Activated T-helper 1 cell treated with anti-CD3 and anti-CD28 coated beads, Interleukin-12 subunit alpha, Interleukin-12 subunit beta, Interleukin-2, Interleukin-4 antibody, amounts not matched to agents 30 ng/mL and 10 ng/mL and 1 ng/mL, durations not matched to agents 14 hours and 24 hours and 36 hours (primary cell): ENCODE results near the gene KLHL2. TPM values are rescaled to one million over a fixed set of nuclear protein-coding genes. Genes with fewer than 3 reads are reported as not detected.
"Not testable (repeated sequence)": the region's sequence is repeated elsewhere in the genome, so short reads cannot be mapped to it uniquely, and the experiment has no call there.

Source experiments
- DNase-seq: peaks from one replicate; pipeline ENCODE4 v3.0.0; 2021; ENCODE audit warnings: low spot score
- H3K27ac Mint-ChIP-seq: one replicate; pipeline ENCODE4 v1.8.0; 2021; ENCODE audit warnings: mild to moderate bottlenecking, mixed read lengths
- H3K27me3 Mint-ChIP-seq: one replicate; pipeline ENCODE4 v1.8.0; 2022; ENCODE audit warnings: mild to moderate bottlenecking, moderate library complexity, mixed read lengths; ENCODE audit not compliant: insufficient read depth
- H3K36me3 Mint-ChIP-seq: one replicate; pipeline ENCODE4 v1.8.0; 2021; ENCODE audit warnings: low read depth, mixed read lengths
- H3K4me1 Mint-ChIP-seq: one replicate; pipeline ENCODE4 v1.8.0; 2021; ENCODE audit warnings: low read depth, mixed read lengths
- H3K4me3 Mint-ChIP-seq: one replicate; pipeline ENCODE4 v1.8.0; 2021; ENCODE audit warnings: mild to moderate bottlenecking, moderate library complexity, mixed read lengths
- H3K9me3 Mint-ChIP-seq: one replicate; pipeline ENCODE4 v1.8.0; 2021; ENCODE audit warnings: mixed read lengths
- intact Hi-C: fragments of 100-400 bp; cut with micrococcal nuclease; formaldehyde crosslinking; loops from one replicate; pipeline ENCODE4 v1.15.1; 2024
- total RNA-seq: library from RNA; stranded (reverse); gene quantifications from 2 replicates; pipeline ENCODE4 v1.2.3, GENCODE V29; 2022

Gene KLHL2
- total RNA-seq, 1 donor from 2014 or later: 40.6 TPM

GRCh38 chr4:165330666-165331065 is 123.3 kb downstream of the KLHL2 start:
- Mint-ChIP-seq H3K9me3 (peaks cover 2% of the 10 kb centered on the region), H3K27ac (peak overlapping the region; percentile 93), H3K4me3 (peak overlapping the region; percentile 68), H3K36me3 (peaks cover 32% of the 10 kb centered on the region), H3K4me1 (peaks cover 52% of the 10 kb centered on the region), H3K27me3 (no peaks in the 10 kb centered on the region)
- DNase-seq: no peak
- intact Hi-C loops: loop anchor here (1.0 to 10.0 kb wide), 3 partner anchors 132 to 1836 kb away; partner anchors contain the start of genes TMA16 and TMEM192

GRCh38 chr4:165331359-165331758 is 124.0 kb downstream of the KLHL2 start:
- H3K9me3 Mint-ChIP-seq: no peaks in the 10 kb centered on the region
- H3K4me3 Mint-ChIP-seq: peak overlapping the region; percentile 68
- no peaks in the 10 kb centered on the region for H3K27me3 Mint-ChIP-seq
- intact Hi-C loops: loop anchor here (1.0 to 10.0 kb wide), 3 partner anchors 131 to 1837 kb away; partner anchors contain the start of genes TMA16 and TMEM192
- peak overlapping the region; percentile 93 for H3K27ac Mint-ChIP-seq
- H3K36me3 Mint-ChIP-seq: peaks cover 33% of the 10 kb centered on the region
- no peak for DNase-seq
- peaks cover 48% of the 10 kb centered on the region for H3K4me1 Mint-ChIP-seq

- Mint-ChIP-seq H3K27ac (peak overlapping the region; percentile 74), H3K36me3 (peaks cover 36% of the 10 kb centered on the region)
- intact Hi-C loops: loop anchor here (1.0 to 10.0 kb wide), 3 partner anchors 130 to 1837 kb away; partner anchors contain the start of genes TMA16 and TMEM192
Observed at GRCh38 chr4:165331823-165332222, 124.5 kb downstream of the KLHL2 start.

GRCh38 chr4:165332502-165332901 is 125.1 kb downstream of the KLHL2 start:
- no peaks in the 10 kb centered on the region for H3K9me3 Mint-ChIP-seq
- intact Hi-C loops: loop anchor here (5.0 to 10.0 kb wide), 2 partner anchors 130 to 1838 kb away; partner anchors contain the start of gene TMA16
- H3K36me3 Mint-ChIP-seq: peaks cover 41% of the 10 kb centered on the region
- peak overlapping the region; percentile 68 for H3K4me3 Mint-ChIP-seq
- peak overlapping the region; percentile 74 for H3K27ac Mint-ChIP-seq
- DNase-seq: no peak
- H3K27me3 Mint-ChIP-seq: no peaks in the 10 kb centered on the region
- peaks cover 56% of the 10 kb centered on the region for H3K4me1 Mint-ChIP-seq

More at GRCh38 chr4:165331823-165332222, 124.5 kb downstream of the KLHL2 start:
- peaks cover 50% of the 10 kb centered on the region for H3K4me1 Mint-ChIP-seq
- DNase-seq: no peak
- no peaks in the 10 kb centered on the region for H3K9me3 Mint-ChIP-seq
- H3K27me3 Mint-ChIP-seq: no peaks in the 10 kb centered on the region
- peak overlapping the region; percentile 68 for H3K4me3 Mint-ChIP-seq

- Mint-ChIP-seq H3K9me3 (no peaks in the 10 kb centered on the region), H3K27ac (peak overlapping the region; percentile 11), H3K4me3 (no peak overlapping the region), H3K27me3 (no peaks in the 10 kb centered on the region), H3K4me1 (peaks cover 57% of the 10 kb centered on the region), H3K36me3 (peaks cover 51% of the 10 kb centered on the region)
- DNase-seq: no peak
- intact Hi-C loops: loop anchor here (10.0 kb wide), 1 partner anchor 1840 kb away; the partner anchor contains the start of gene TMA16
Observed at GRCh38 chr4:165335163-165335703, 127.9 kb downstream of the KLHL2 start.

GRCh38 chr4:165336743-165337142 is 129.4 kb downstream of the KLHL2 start:
- no peak for DNase-seq
- Mint-ChIP-seq H3K4me3 (no peak overlapping the region), H3K27me3 (no peaks in the 10 kb centered on the region), H3K4me1 (peaks cover 41% of the 10 kb centered on the region), H3K27ac (peak overlapping the region; percentile 14), H3K9me3 (no peaks in the 10 kb centered on the region), H3K36me3 (peaks cover 43% of the 10 kb centered on the region)
- intact Hi-C loops: loop anchor here (10.0 kb wide), 1 partner anchor 1842 kb away; the partner anchor contains the start of gene TMA16

- DNase-seq, H3K27me3 Mint-ChIP-seq, intact Hi-C loops, H3K9me3 Mint-ChIP-seq, H3K4me3 Mint-ChIP-seq, H3K27ac Mint-ChIP-seq: not testable (repeated sequence)
- Mint-ChIP-seq H3K36me3 (peaks cover 25% of the 10 kb centered on the region), H3K4me1 (peaks cover 12% of the 10 kb centered on the region)
Observed at GRCh38 chr4:165342340-165342739, 135.0 kb downstream of the KLHL2 start.

GRCh38 chr4:165343353-165344191 is 136.2 kb downstream of the KLHL2 start:
- Mint-ChIP-seq H3K36me3 (peaks cover 21% of the 10 kb centered on the region), H3K4me1 (peaks cover 9% of the 10 kb centered on the region), H3K4me3 (no peak overlapping the region), H3K27ac (no peak overlapping the region), H3K27me3 (peaks cover 3% of the 10 kb centered on the region), H3K9me3 (no peaks in the 10 kb centered on the region)
- intact Hi-C loops: loop anchor here (1.0 kb wide), 1 partner anchor 212 kb away; no protein-coding TSS in a partner anchor
- DNase-seq: no peak

GRCh38 chr4:165345666-165346417 is 138.5 kb downstream of the KLHL2 start:
- H3K36me3 Mint-ChIP-seq: peaks cover 13% of the 10 kb centered on the region
- no peak for DNase-seq
- no peaks in the 10 kb centered on the region for H3K9me3 Mint-ChIP-seq
- intact Hi-C loops: no loop called here
- H3K27ac Mint-ChIP-seq: no peak overlapping the region
- H3K4me1 Mint-ChIP-seq: peaks cover 9% of the 10 kb centered on the region
- no peak overlapping the region for H3K4me3 Mint-ChIP-seq
- peaks cover 7% of the 10 kb centered on the region for H3K27me3 Mint-ChIP-seq

- Mint-ChIP-seq H3K27ac (no peak overlapping the region), H3K4me3 (no peak overlapping the region), H3K9me3 (no peaks in the 10 kb centered on the region), H3K4me1 (peaks cover 9% of the 10 kb centered on the region), H3K27me3 (peaks cover 7% of the 10 kb centered on the region), H3K36me3 (peaks cover 10% of the 10 kb centered on the region)
- intact Hi-C loops: no loop called here
- DNase-seq: no peak
Observed at GRCh38 chr4:165347647-165348569, 140.5 kb downstream of the KLHL2 start.

GRCh38 chr4:165351359-165352130 is 144.2 kb downstream of the KLHL2 start:
- H3K9me3 Mint-ChIP-seq: no peaks in the 10 kb centered on the region
- DNase-seq: no peak
- intact Hi-C loops: no loop called here
- H3K4me1 Mint-ChIP-seq: no peaks in the 10 kb centered on the region
- H3K4me3 Mint-ChIP-seq: no peak overlapping the region
- no peaks in the 10 kb centered on the region for H3K36me3 Mint-ChIP-seq
- peaks cover 17% of the 10 kb centered on the region for H3K27me3 Mint-ChIP-seq
- no peak overlapping the region for H3K27ac Mint-ChIP-seq
